ENCODE data around the gene COPB2. TPM values are rescaled to one million over a fixed set of nuclear protein-coding genes. Genes with fewer than 3 reads are reported as not detected.

Gene COPB2
- total RNA-seq, 4 donors from 2014 or later, result 46.7 to 59.3 (median 51.2) TPM

GRCh38 chr3:139317660-139318430, 71.6 kb downstream of the COPB2 start:
- TF ChIP-seq CTCF (IDR thresholded peaks at IDR 0.05) (no peak), EP300 (IDR thresholded peaks at IDR 0.05) (no peak), POLR2AphosphoS5 (IDR thresholded peaks at IDR 0.05) (no peak)
- Histone ChIP-seq H3K36me3 (no peaks in the 10 kb centered on the region), H3K9me3 (no peaks in the 10 kb centered on the region), H3K4me3 (no peak overlapping the region), H3K27ac (no peak overlapping the region), H3K27me3 (peaks cover 18% of the 10 kb centered on the region), H3K4me1 (no peaks in the 10 kb centered on the region)
- 89% methylated on average over 8 of the region's 8 CpGs for WGBS
- DNase-seq (ENCODE audit: low spot score in 2 of 2), result peak; percentile 24 to 48

- Histone ChIP-seq H3K36me3 (no peaks in the 10 kb centered on the region), H3K4me3 (no peak overlapping the region), H3K27ac (no peak overlapping the region), H3K27me3 (peaks cover 19% of the 10 kb centered on the region), H3K4me1 (no peaks in the 10 kb centered on the region), H3K9me3 (no peaks in the 10 kb centered on the region)
- DNase-seq (ENCODE audit: low spot score in 2 of 2), result peak in 1 of 2 donors; percentile 18
- no peak for TF ChIP-seq POLR2A (IDR thresholded peaks at IDR 0.05)
- no peak for TF ChIP-seq CTCF (IDR thresholded peaks at IDR 0.05)
- no peak for TF ChIP-seq POLR2AphosphoS5 (IDR thresholded peaks at IDR 0.05)
- TF ChIP-seq EP300 (IDR thresholded peaks at IDR 0.05), result no peak
- 39% methylated on average over 6 of the region's 6 CpGs for WGBS
Measured at GRCh38 chr3:139317215-139317614, 72.2 kb downstream of the COPB2 start.

- Histone ChIP-seq H3K4me1 (no peaks in the 10 kb centered on the region), H3K27me3 (peaks cover 19% of the 10 kb centered on the region), H3K27ac (no peak overlapping the region), H3K9me3 (no peaks in the 10 kb centered on the region), H3K36me3 (no peaks in the 10 kb centered on the region), H3K4me3 (no peak overlapping the region)
- TF ChIP-seq EP300 (IDR thresholded peaks at IDR 0.05) (no peak), POLR2AphosphoS5 (IDR thresholded peaks at IDR 0.05) (no peak), POLR2A (IDR thresholded peaks at IDR 0.05) (no peak), CTCF (IDR thresholded peaks at IDR 0.05) (no peak)
- peak; percentile 46 to 76 for DNase-seq (ENCODE audit: low spot score in 2 of 2)
- 72% methylated on average over 5 of the region's 5 CpGs for whole genome bisulfite sequencing
Measured at GRCh38 chr3:139313921-139314320, 75.5 kb downstream of the COPB2 start.

GRCh38 chr3:139312959-139313358, 76.5 kb downstream of the COPB2 start:
- no peaks in the 10 kb centered on the region for H3K36me3 ChIP-seq
- no peak overlapping the region for H3K27ac ChIP-seq
- no peaks in the 10 kb centered on the region for H3K9me3 ChIP-seq
- WGBS, result 70% methylated on average over 2 of the region's 2 CpGs
- H3K27me3 ChIP-seq, result peaks cover 16% of the 10 kb centered on the region
- no peaks in the 10 kb centered on the region for H3K4me1 ChIP-seq
- peak in 1 of 2 donors; percentile 25 for DNase-seq (ENCODE audit: low spot score in 2 of 2)
- TF ChIP-seq CTCF (IDR thresholded peaks at IDR 0.05) (no peak), POLR2A (IDR thresholded peaks at IDR 0.05) (no peak), POLR2AphosphoS5 (IDR thresholded peaks at IDR 0.05) (no peak), EP300 (IDR thresholded peaks at IDR 0.05) (no peak)
- H3K4me3 ChIP-seq, result no peak overlapping the region

GRCh38 chr3:139312416-139312815, 77.0 kb downstream of the COPB2 start:
- Histone ChIP-seq H3K27me3 (peaks cover 14% of the 10 kb centered on the region), H3K36me3 (no peaks in the 10 kb centered on the region), H3K27ac (no peak overlapping the region), H3K4me3 (no peak overlapping the region), H3K9me3 (no peaks in the 10 kb centered on the region), H3K4me1 (no peaks in the 10 kb centered on the region)
- WGBS, result 84% methylated on average over 1 of the region's 1 CpG
- TF ChIP-seq POLR2AphosphoS5 (IDR thresholded peaks at IDR 0.05), result no peak
- TF ChIP-seq EP300 (IDR thresholded peaks at IDR 0.05), result no peak
- TF ChIP-seq CTCF (IDR thresholded peaks at IDR 0.05), result no peak
- TF ChIP-seq POLR2A (IDR thresholded peaks at IDR 0.05), result no peak
- DNase-seq (ENCODE audit: low spot score in 2 of 2), result peak in 1 of 2 donors; percentile 16
